T-helper 2 cell treated with Interferon-gamma antibody and Interleukin-4, amounts not matched to agents 100 ng/mL and 5 ng/mL, for 36 hours (primary cell): ENCODE measurements around the gene TRMT10C. TPM values are rescaled to one million over a fixed set of nuclear protein-coding genes. Genes with fewer than 3 reads are reported as not detected.

ENCODE experiments used
- intact Hi-C: fragments of 100-400 bp; cut with micrococcal nuclease; formaldehyde crosslinking; loops from one replicate; pipeline ENCODE4 v1.15.1; 2023
- total RNA-seq: library from RNA; stranded (reverse); gene quantifications from 2 replicates; pipeline ENCODE4 v1.2.3, GENCODE V29; 2022

Gene TRMT10C
- total RNA-seq, 1 donor from 2014 or later: 26.2 TPM

DNA sequence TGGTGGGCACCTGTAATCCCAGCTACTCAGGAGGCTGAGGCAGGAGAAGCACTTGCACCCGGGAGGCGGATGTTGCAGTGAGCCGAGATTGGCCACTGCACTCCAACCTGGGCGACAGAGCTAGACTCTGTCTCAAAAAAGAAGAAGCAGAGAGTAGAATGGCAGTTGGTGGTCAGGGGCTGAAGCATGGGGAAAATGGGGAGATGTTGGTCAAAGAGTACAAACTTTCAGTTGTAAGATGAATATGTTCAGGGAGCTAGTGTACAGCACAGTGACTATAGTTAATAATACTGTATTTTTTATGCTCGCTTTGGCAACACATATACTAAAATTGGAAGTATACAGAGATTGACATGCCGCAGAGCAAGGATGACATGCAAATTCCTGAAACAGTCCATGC is 53.9 kb downstream of the TRMT10C start:
- intact Hi-C loops: no loop called here

Other genes with a start within 250 kb of the TRMT10C start
- 0.20 TPM in 2 replicates for gene IMPG2, start 241.3 kb upstream of the TRMT10C start, total RNA-seq
- gene SENP7, start 48.7 kb upstream of the TRMT10C start, total RNA-seq: 23.4 and 24.9 TPM in 2 replicates
- 159 and 167 TPM in 2 replicates for gene PCNP, start 12.3 kb downstream of the TRMT10C start, total RNA-seq
- 29.6 and 30.9 TPM in 2 replicates for gene ZBTB11, start 115.3 kb downstream of the TRMT10C start, total RNA-seq
- 1,136 and 1,140 TPM in 2 replicates for gene RPL24, start 124.8 kb downstream of the TRMT10C start, total RNA-seq
- 22.0 and 22.3 TPM in 2 replicates for gene CEP97, start 162.7 kb downstream of the TRMT10C start, total RNA-seq
- gene NXPE3, start 217.3 kb downstream of the TRMT10C start, total RNA-seq: 21.3 and 22.1 TPM in 2 replicates